HG02759 (cell line): ENCODE results near the gene MPHOSPH10.
"Not testable (repeated sequence)": the region's sequence is repeated elsewhere in the genome, so short reads cannot be mapped to it uniquely, and the experiment has no call there.

Experiments
- ATAC-seq: cut with Tn5 transposase; IDR thresholded peaks from one replicate; pipeline ENCODE4 v1.9.1; 2021; ENCODE audit warnings: mild to moderate bottlenecking, moderate library complexity; ENCODE audit not compliant: unreplicated experiment

The MPHOSPH10 gene

GRCh38 chr2:71130152-71130904 lies at the start of gene MPHOSPH10, which contains the start of gene MCEE:
Gene MPHOSPH10 (plus strand): TSS chr2:71130634. CDS start chr2:71130666, 32 bp downstream.
Gene MCEE (minus strand): TSS chr2:71130229. CDS start chr2:71130219, 10 bp downstream.
- ATAC-seq = peak; percentile 94

GRCh38 chr2:71082402-71083252 lies 47.8 kb upstream of the MPHOSPH10 start:
- no peak for ATAC-seq

- ATAC-seq = not testable (repeated sequence)
Observed at GRCh38 chr2:71083297-71083696, 47.1 kb upstream of the MPHOSPH10 start.

GRCh38 chr2:71083752-71084312 lies 46.6 kb upstream of the MPHOSPH10 start:
- ATAC-seq = not testable (repeated sequence)

GRCh38 chr2:71085325-71086003 lies 45.0 kb upstream of the MPHOSPH10 start:
- ATAC-seq = not testable (repeated sequence)

GRCh38 chr2:71089475-71089874 lies 41.0 kb upstream of the MPHOSPH10 start:
- not testable (repeated sequence) for ATAC-seq

GRCh38 chr2:71091808-71092207 lies 38.6 kb upstream of the MPHOSPH10 start:
- not testable (repeated sequence) for ATAC-seq

GRCh38 chr2:71092491-71093260 lies 37.8 kb upstream of the MPHOSPH10 start:
- not testable (repeated sequence) for ATAC-seq

GRCh38 chr2:71100195-71100964 lies 30.1 kb upstream of the MPHOSPH10 start:
- ATAC-seq = peak; percentile 50

GRCh38 chr2:71101656-71102055 lies 28.8 kb upstream of the MPHOSPH10 start:
- ATAC-seq = no peak

GRCh38 chr2:71102981-71103681 lies 27.3 kb upstream of the MPHOSPH10 start:
- no peak for ATAC-seq

- no peak for ATAC-seq
Observed at GRCh38 chr2:71103809-71104208, 26.6 kb upstream of the MPHOSPH10 start.

GRCh38 chr2:71106463-71106862 lies 24.0 kb upstream of the MPHOSPH10 start:
- ATAC-seq = not testable (repeated sequence)

- no peak for ATAC-seq
Observed at GRCh38 chr2:71108091-71108490, 22.3 kb upstream of the MPHOSPH10 start.

- ATAC-seq = no peak
Observed at GRCh38 chr2:71113843-71114242, 16.6 kb upstream of the MPHOSPH10 start.

GRCh38 chr2:71117063-71117462 lies 13.4 kb upstream of the MPHOSPH10 start:
- no peak for ATAC-seq

GRCh38 chr2:71120195-71120594 lies 10.2 kb upstream of the MPHOSPH10 start:
- ATAC-seq = no peak

- ATAC-seq = no peak
Observed at GRCh38 chr2:71121479-71121878, 9.0 kb upstream of the MPHOSPH10 start.
